ENCODE measurements around the gene GRM7. TPM values are rescaled to one million over a fixed set of nuclear protein-coding genes. Genes with fewer than 3 reads are reported as not detected.

The GRM7 gene
- total and polyA plus RNA-seq, 4 donors = 0.20 to 1.3 (median 0.80) TPM

DNA sequence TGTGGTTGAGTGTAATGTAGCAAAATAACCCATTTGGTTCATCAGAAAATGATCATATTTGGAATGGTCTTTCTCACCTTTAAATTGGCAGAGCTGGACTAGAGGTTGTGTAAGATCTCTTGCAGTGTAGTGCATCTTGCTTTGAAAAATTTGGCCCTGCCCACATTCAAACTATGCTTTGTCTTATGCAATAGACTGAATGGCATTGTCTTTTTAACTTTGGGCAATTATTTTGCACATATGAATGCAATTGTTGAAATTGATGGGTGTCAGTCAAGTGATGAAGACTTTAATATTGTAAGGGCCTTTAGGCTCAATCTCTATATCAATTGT is 381.4 kb downstream of the GRM7 start:
- Histone ChIP-seq H3K4me3 (no peak overlapping the region), H3K27me3 (ENCODE audit: control insufficient read depth in 3 of 3, insufficient read depth in 3 of 3, low read length in 2 of 3) (no peaks in the 10 kb centered on the region), H3K9me3 (ENCODE audit: control insufficient read depth in 4 of 4, insufficient read depth in 3 of 4, low read length in 3 of 4) (no peaks in the 10 kb centered on the region), H3K9ac (ENCODE audit: insufficient read depth in 1 of 2, low read length in 2 of 2) (no peak overlapping the region), H3K27ac (ENCODE audit: low read depth in 1 of 2, low read length in 1 of 2) (no peak overlapping the region), H3K36me3 (ENCODE audit: control insufficient read depth in 4 of 4, insufficient read depth in 4 of 4, low read length in 4 of 4) (no peaks in the 10 kb centered on the region), H3K4me1 (ENCODE audit: control insufficient read depth in 5 of 5, insufficient read depth in 5 of 5, low read length in 5 of 5) (no peaks in the 10 kb centered on the region)
- DNase-seq = no peak
- no peak for ATAC-seq (ENCODE audit: insufficient read depth, low FRiP score)
- TF ChIP-seq, protein P1, sequence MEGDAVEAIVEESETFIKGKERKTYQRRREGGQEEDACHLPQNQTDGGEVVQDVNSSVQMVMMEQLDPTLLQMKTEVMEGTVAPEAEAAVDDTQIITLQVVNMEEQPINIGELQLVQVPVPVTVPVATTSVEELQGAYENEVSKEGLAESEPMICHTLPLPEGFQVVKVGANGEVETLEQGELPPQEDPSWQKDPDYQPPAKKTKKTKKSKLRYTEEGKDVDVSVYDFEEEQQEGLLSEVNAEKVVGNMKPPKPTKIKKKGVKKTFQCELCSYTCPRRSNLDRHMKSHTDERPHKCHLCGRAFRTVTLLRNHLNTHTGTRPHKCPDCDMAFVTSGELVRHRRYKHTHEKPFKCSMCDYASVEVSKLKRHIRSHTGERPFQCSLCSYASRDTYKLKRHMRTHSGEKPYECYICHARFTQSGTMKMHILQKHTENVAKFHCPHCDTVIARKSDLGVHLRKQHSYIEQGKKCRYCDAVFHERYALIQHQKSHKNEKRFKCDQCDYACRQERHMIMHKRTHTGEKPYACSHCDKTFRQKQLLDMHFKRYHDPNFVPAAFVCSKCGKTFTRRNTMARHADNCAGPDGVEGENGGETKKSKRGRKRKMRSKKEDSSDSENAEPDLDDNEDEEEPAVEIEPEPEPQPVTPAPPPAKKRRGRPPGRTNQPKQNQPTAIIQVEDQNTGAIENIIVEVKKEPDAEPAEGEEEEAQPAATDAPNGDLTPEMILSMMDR (IDR thresholded peaks at IDR 0.05; ENCODE audit: control extremely low read depth, extremely low read depth) = no peak

- H3K27ac ChIP-seq (ENCODE audit: low read depth in 1 of 2, low read length in 1 of 2) = no peak overlapping the region
- TF ChIP-seq, protein P1 (IDR thresholded peaks at IDR 0.05; ENCODE audit: control extremely low read depth, extremely low read depth) = no peak
These were observed 388.7 kb downstream of the GRM7 start for GRCh38 chr3:7249493-7250076.

GRCh38 chr3:7254251-7254650 is 393.3 kb downstream of the GRM7 start:
- Histone ChIP-seq H3K9me3 (ENCODE audit: control insufficient read depth in 4 of 4, insufficient read depth in 3 of 4, low read length in 3 of 4) (peaks cover 0 to 4% (median 2%) of the 10 kb centered on the region in 4 donors), H3K4me1 (ENCODE audit: control insufficient read depth in 5 of 5, insufficient read depth in 5 of 5, low read length in 5 of 5) (peaks cover 0 to 9% (median 0%) of the 10 kb centered on the region in 5 donors), H3K27ac (ENCODE audit: low read depth in 1 of 2, low read length in 1 of 2) (no peak overlapping the region), H3K4me3 (no peak overlapping the region), H3K36me3 (ENCODE audit: control insufficient read depth in 4 of 4, insufficient read depth in 4 of 4, low read length in 4 of 4) (no peaks in the 10 kb centered on the region), H3K27me3 (ENCODE audit: control insufficient read depth in 3 of 3, insufficient read depth in 3 of 3, low read length in 2 of 3) (no peaks in the 10 kb centered on the region), H3K9ac (ENCODE audit: insufficient read depth in 1 of 2, low read length in 2 of 2) (no peak overlapping the region)
- ATAC-seq (ENCODE audit: insufficient read depth, low FRiP score) = no peak
- TF ChIP-seq, protein P1 (IDR thresholded peaks at IDR 0.05; ENCODE audit: control extremely low read depth, extremely low read depth) = no peak
- peak; percentile 14 to 74 (median 67) for DNase-seq
- 43 to 55% methylated on average over 2 of the region's 2 CpGs for WGBS, 2 donors

More at GRCh38 chr3:7249493-7250076, 388.7 kb downstream of the GRM7 start:
- 89 to 90% methylated on average over 5 of the region's 5 CpGs for WGBS, 2 donors
- H3K4me1 ChIP-seq (ENCODE audit: control insufficient read depth in 5 of 5, insufficient read depth in 5 of 5, low read length in 5 of 5) = peaks cover 0 to 8% (median 0%) of the 10 kb centered on the region in 5 donors
- no peaks in the 10 kb centered on the region for H3K27me3 ChIP-seq (ENCODE audit: control insufficient read depth in 3 of 3, insufficient read depth in 3 of 3, low read length in 2 of 3)
- ATAC-seq (ENCODE audit: insufficient read depth, low FRiP score) = no peak
- no peak overlapping the region for H3K9ac ChIP-seq (ENCODE audit: insufficient read depth in 1 of 2, low read length in 2 of 2)
- H3K4me3 ChIP-seq = no peak overlapping the region
- DNase-seq = no peak
- no peaks in the 10 kb centered on the region for H3K36me3 ChIP-seq (ENCODE audit: control insufficient read depth in 4 of 4, insufficient read depth in 4 of 4, low read length in 4 of 4)
- no peaks in the 10 kb centered on the region for H3K9me3 ChIP-seq (ENCODE audit: control insufficient read depth in 4 of 4, insufficient read depth in 3 of 4, low read length in 3 of 4)

GRCh38 chr3:7260975-7261374 is 400.1 kb downstream of the GRM7 start:
- DNase-seq (no peak), ATAC-seq (ENCODE audit: insufficient read depth, low FRiP score) (no peak)
- TF ChIP-seq, protein P1 (IDR thresholded peaks at IDR 0.05; ENCODE audit: control extremely low read depth, extremely low read depth) = no peak
- peaks cover 0 to 4% (median 2%) of the 10 kb centered on the region in 4 donors for H3K9me3 ChIP-seq (ENCODE audit: control insufficient read depth in 4 of 4, insufficient read depth in 3 of 4, low read length in 3 of 4)
- no peak overlapping the region for H3K4me3 ChIP-seq
- H3K27ac ChIP-seq (ENCODE audit: low read depth in 1 of 2, low read length in 1 of 2) = no peak overlapping the region
- H3K4me1 ChIP-seq (ENCODE audit: control insufficient read depth in 5 of 5, insufficient read depth in 5 of 5, low read length in 5 of 5) = no peaks in the 10 kb centered on the region
- 92% methylated on average over 1 of the region's 1 CpG for WGBS, 2 donors
- H3K27me3 ChIP-seq (ENCODE audit: control insufficient read depth in 3 of 3, insufficient read depth in 3 of 3, low read length in 2 of 3) = no peaks in the 10 kb centered on the region
- H3K9ac ChIP-seq (ENCODE audit: insufficient read depth in 1 of 2, low read length in 2 of 2) = no peak overlapping the region
- H3K36me3 ChIP-seq (ENCODE audit: control insufficient read depth in 4 of 4, insufficient read depth in 4 of 4, low read length in 4 of 4) = no peaks in the 10 kb centered on the region

Measured in lung (tissue), 12 donors.